HL-60 (cell line): ENCODE results near the gene SYNPO2.

Source experiments
- GABPA ChIP-seq: IDR thresholded peaks from 2 replicates; pipeline ENCODE4 v1.6.1; 2012; ENCODE audit warnings: low read depth
- POLR2AphosphoS5 ChIP-seq: IDR thresholded peaks from 2 replicates; pipeline ENCODE4 v1.6.1; 2012; ENCODE audit warnings: low read depth
- REST ChIP-seq: IDR thresholded peaks from 2 replicates; pipeline ENCODE4 v1.6.1; 2012; ENCODE audit warnings: low read depth; ENCODE audit not compliant: insufficient replicate concordance
- TF ChIP-seq, protein P1 (sequence below): IDR thresholded peaks from one replicate; pipeline ENCODE4 v1.5.1; 2011; ENCODE audit warnings: low read length, control low read depth, inconsistent platforms; ENCODE audit not compliant: insufficient read depth

DNA sequence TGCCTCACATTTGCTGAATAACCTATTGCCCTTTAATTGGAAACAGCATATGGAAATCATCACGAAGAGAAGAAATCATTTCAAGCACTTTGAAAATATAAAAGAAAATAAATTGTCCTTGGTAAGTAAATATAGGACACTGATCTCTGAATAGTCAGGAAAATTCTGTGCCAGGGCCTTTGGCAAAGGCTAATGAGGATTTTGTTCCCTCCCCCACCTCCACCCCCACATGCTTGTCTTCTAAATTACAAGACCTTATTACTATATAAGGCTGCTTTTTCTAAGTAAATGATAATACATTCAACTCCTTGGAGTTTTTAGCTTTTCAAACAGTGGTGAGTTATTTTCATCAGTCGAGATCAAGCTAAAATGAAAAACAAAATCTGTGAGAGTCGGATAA, 15.8 kb downstream of the SYNPO2 start:
- TF ChIP-seq, protein P1, sequence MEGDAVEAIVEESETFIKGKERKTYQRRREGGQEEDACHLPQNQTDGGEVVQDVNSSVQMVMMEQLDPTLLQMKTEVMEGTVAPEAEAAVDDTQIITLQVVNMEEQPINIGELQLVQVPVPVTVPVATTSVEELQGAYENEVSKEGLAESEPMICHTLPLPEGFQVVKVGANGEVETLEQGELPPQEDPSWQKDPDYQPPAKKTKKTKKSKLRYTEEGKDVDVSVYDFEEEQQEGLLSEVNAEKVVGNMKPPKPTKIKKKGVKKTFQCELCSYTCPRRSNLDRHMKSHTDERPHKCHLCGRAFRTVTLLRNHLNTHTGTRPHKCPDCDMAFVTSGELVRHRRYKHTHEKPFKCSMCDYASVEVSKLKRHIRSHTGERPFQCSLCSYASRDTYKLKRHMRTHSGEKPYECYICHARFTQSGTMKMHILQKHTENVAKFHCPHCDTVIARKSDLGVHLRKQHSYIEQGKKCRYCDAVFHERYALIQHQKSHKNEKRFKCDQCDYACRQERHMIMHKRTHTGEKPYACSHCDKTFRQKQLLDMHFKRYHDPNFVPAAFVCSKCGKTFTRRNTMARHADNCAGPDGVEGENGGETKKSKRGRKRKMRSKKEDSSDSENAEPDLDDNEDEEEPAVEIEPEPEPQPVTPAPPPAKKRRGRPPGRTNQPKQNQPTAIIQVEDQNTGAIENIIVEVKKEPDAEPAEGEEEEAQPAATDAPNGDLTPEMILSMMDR: no peak
- TF ChIP-seq POLR2AphosphoS5 (no peak), REST (no peak), GABPA (no peak)
